B cell (primary cell): ENCODE measurements around the gene YIF1A. TPM values are rescaled to one million over a fixed set of nuclear protein-coding genes. Genes with fewer than 3 reads are reported as not detected.

Experiments used
- ATAC-seq: fragments of 200-7000 bp; cut with Tn5 transposase; one replicate; pipeline ENCODE4 v1.10.0; 2021; ENCODE audit warnings: low read depth, mild to moderate bottlenecking, moderate number of reproducible peaks, moderate library complexity
- CTCF ChIA-PET: fragments of 350-600 bp; sonication (Branson Sonifier 250); formaldehyde crosslinking; loops from one replicate; lab custom pipeline; 2021; ENCODE audit warnings: antibody characterized with exemption, inconsistent platforms; lab: Charles Lee
- POLR2A ChIA-PET: fragments of 350-600 bp; sonication (Branson Sonifier 250); formaldehyde crosslinking; loops from one replicate; lab custom pipeline; 2021; ENCODE audit warnings: antibody characterized with exemption; lab: Charles Lee
- DNase-seq: peaks from one replicate; pipeline ENCODE4 v3.0.0; 2013
- H2AFZ ChIP-seq: 2 replicates; pipeline ENCODE4 v1.6.1; 2012; ENCODE audit warnings: mild to moderate bottlenecking, low read depth, low read length; ENCODE audit not compliant: insufficient read depth, poor library complexity, severe bottlenecking
- H3K27ac ChIP-seq, 2 donors: 1 replicate in 1 of 2; 2 replicates in 1 of 2; pipeline ENCODE4 v1.5.1; 2012 to 2013; ENCODE audit warnings: low read length in 2 of 2, mild to moderate bottlenecking in 2 of 2, moderate library complexity in 1 of 2
- H3K27me3 ChIP-seq, 4 experiments: fragments of 200-600 bp in 1 of 4; sonication (generic) in 1 of 4; replicated peaks in 1 of 4; 1 replicate in 2 of 4; 2 replicates in 2 of 4; pipeline versions ENCODE4 v1.6.1 to v1.7.0; 2013 to 2016; ENCODE audit warnings: low read length in 3 of 4, mild to moderate bottlenecking in 2 of 4, mixed read lengths in 1 of 4, moderate library complexity in 1 of 4; ENCODE audit not compliant: insufficient read depth in 4 of 4, control insufficient read depth in 3 of 4; ENCODE audit errors: control extremely low read depth in 1 of 4
- H3K36me3 ChIP-seq, 2 experiments: replicated peaks in 1 of 2; 1 replicate in 1 of 2; 2 replicates in 1 of 2; pipeline versions ENCODE4 v1.6.1 to v1.7.1; 2013; ENCODE audit warnings: low read length in 1 of 2; ENCODE audit not compliant: insufficient read depth in 2 of 2, control insufficient read depth in 1 of 2; ENCODE audit errors: control extremely low read depth in 1 of 2, extremely low read depth in 1 of 2
- H3K4me1 ChIP-seq, 2 donors: fragments of 200-600 bp in 1 of 2; sonication (generic) in 1 of 2; 1 replicate in 1 of 2; 2 replicates in 1 of 2; pipeline versions ENCODE4 v1.5.1 to v1.6.1; 2013 to 2017; ENCODE audit warnings: low read length in 2 of 2; ENCODE audit not compliant: control insufficient read depth in 2 of 2, insufficient read depth in 2 of 2
- H3K4me2 ChIP-seq: replicated peaks from 2 replicates; pipeline ENCODE3; 2012; ENCODE audit warnings: mild to moderate bottlenecking, low read depth, low read length; ENCODE audit not compliant: poor library complexity, severe bottlenecking
- H3K4me3 ChIP-seq, 5 experiments: fragments of 200-600 bp in 1 of 5; sonication (generic) in 1 of 5; 1 replicate in 3 of 5; 2 replicates in 2 of 5; pipeline versions ENCODE4 v1.5.1 to v1.7.0; 2011 to 2016; ENCODE audit warnings: low read length in 4 of 5, mild to moderate bottlenecking in 4 of 5, low read depth in 2 of 5, control low read depth in 1 of 5, moderate library complexity in 1 of 5; ENCODE audit not compliant: insufficient read depth in 1 of 5; ENCODE audit errors: control extremely low read depth in 1 of 5, extremely low read depth in 1 of 5
- H3K79me2 ChIP-seq: fragments of 200-600 bp; sonication (generic); one replicate; pipeline ENCODE4 v1.6.0; 2016; ENCODE audit warnings: low read length; ENCODE audit not compliant: control insufficient read depth, insufficient read depth
- H3K9ac ChIP-seq: fragments of 200-600 bp; sonication (generic); 2 replicates; pipeline ENCODE4 v1.6.1; 2017; ENCODE audit warnings: mild to moderate bottlenecking, low read length, moderate library complexity
- H3K9me3 ChIP-seq, 3 donors: one replicate each; pipeline versions ENCODE4 v1.6.1 to v1.7.1; 2013; ENCODE audit warnings: low read length in 2 of 3; ENCODE audit not compliant: control insufficient read depth in 2 of 3, insufficient read depth in 1 of 3; ENCODE audit errors: control extremely low read depth in 1 of 3
- H4K20me1 ChIP-seq: 2 replicates; pipeline ENCODE4 v1.6.0; 2012; ENCODE audit warnings: mild to moderate bottlenecking, low read length; ENCODE audit not compliant: insufficient read depth, control insufficient read depth, poor library complexity, severe bottlenecking
- H3K27ac Mint-ChIP-seq: one replicate; pipeline ENCODE4 v1.8.0; 2021; ENCODE audit warnings: mixed read lengths
- H3K27me3 Mint-ChIP-seq: one replicate; pipeline ENCODE4 v1.8.0; 2021; ENCODE audit warnings: mixed read lengths
- H3K4me1 Mint-ChIP-seq: one replicate; pipeline ENCODE4 v1.8.0; 2021; ENCODE audit warnings: mixed read lengths
- H3K4me3 Mint-ChIP-seq: one replicate; pipeline ENCODE4 v1.8.0; 2021; ENCODE audit warnings: mixed read lengths
- H3K9me3 Mint-ChIP-seq: one replicate; pipeline ENCODE4 v1.8.0; 2022; ENCODE audit warnings: mixed read lengths; ENCODE audit not compliant: insufficient read depth
- CTCF ChIP-seq: fragments of 200-600 bp; IDR thresholded peaks from one replicate; pipeline ENCODE4 v1.8.0; 2022; ENCODE audit warnings: antibody characterized with exemption, mild to moderate bottlenecking
- EZH2 ChIP-seq: IDR thresholded peaks from 2 replicates; pipeline ENCODE4 v1.6.1; 2012; ENCODE audit warnings: borderline replicate concordance, low read depth, mild to moderate bottlenecking, moderate library complexity, low read length; ENCODE audit not compliant: insufficient read depth, poor library complexity, severe bottlenecking
- WGBS: methylation state at CpG from one replicate; pipeline ENCODE4 v1.1.5; 2013; ENCODE audit warnings: missing lambda C conversion rate; ENCODE audit not compliant: insufficient coverage; 5-methylcytosine and 5-hydroxymethylcytosine counted together
- intact Hi-C: fragments of 100-400 bp; cut with micrococcal nuclease; formaldehyde crosslinking; loops from one replicate; pipeline ENCODE4 v1.10.0; 2022
- polyA plus RNA-seq: library from polyadenylated mRNA; depleted of rRNA; stranded (reverse); fragments of >200 nt; gene quantifications from 2 replicates; pipeline ENCODE4 v1.2.3, GENCODE V29; 2012
- total RNA-seq, 2 donors: library from RNA; stranded (reverse); fragments of 120-200 nt in 1 of 2; gene quantifications; 1 replicate in 1 of 2; 2 replicates in 1 of 2; pipeline versions ENCODE4 v1.2.3 to v1.2.4, GENCODE V29; 2013 to 2022

Gene YIF1A
- total and polyA plus RNA-seq, 2 donors (not counting 1 experiment from before 2014, with no cell fraction given), result 43.9 to 95.0 TPM

- Histone ChIP-seq H3K9ac (no peak overlapping the region), H3K4me1 (peaks cover 0 to 11% of the 10 kb centered on the region in 2 donors), H3K27ac (no peak overlapping the region), H2AFZ (no peak overlapping the region), H3K36me3 (peaks cover 0 to 83% of the 10 kb centered on the region in 2 experiments), H3K4me2 (no peak overlapping the region), H3K4me3 (no peak overlapping the region), H3K79me2 (no peaks in the 10 kb centered on the region), H3K9me3 (no peaks in the 10 kb centered on the region), H4K20me1 (peaks cover 25% of the 10 kb centered on the region), H3K27me3 (no peaks in the 10 kb centered on the region)
- ATAC-seq (no peak), DNase-seq (no peak)
- peaks cover 8% of the 10 kb centered on the region for H3K4me1 Mint-ChIP-seq
- WGBS, result 81% methylated on average over 3 of the region's 9 CpGs
- CTCF ChIA-PET, result no interaction called here
- POLR2A ChIA-PET, result interaction anchor here (0.6 to 1.2 kb wide), 2 partner anchors 13 to 1468 kb away, joined by 3 read pairs; no protein-coding TSS in a partner anchor
- no peaks in the 10 kb centered on the region for H3K9me3 Mint-ChIP-seq
- H3K4me3 Mint-ChIP-seq, result no peak overlapping the region
- TF ChIP-seq EZH2 (no peak), CTCF (no peak)
- H3K27me3 Mint-ChIP-seq, result no peaks in the 10 kb centered on the region
- H3K27ac Mint-ChIP-seq, result peak overlapping the region; percentile 20
- intact Hi-C loops, result no loop called here
These were observed 48.2 kb downstream of the YIF1A start for GRCh38 chr11:66240781-66241136.

DNA sequence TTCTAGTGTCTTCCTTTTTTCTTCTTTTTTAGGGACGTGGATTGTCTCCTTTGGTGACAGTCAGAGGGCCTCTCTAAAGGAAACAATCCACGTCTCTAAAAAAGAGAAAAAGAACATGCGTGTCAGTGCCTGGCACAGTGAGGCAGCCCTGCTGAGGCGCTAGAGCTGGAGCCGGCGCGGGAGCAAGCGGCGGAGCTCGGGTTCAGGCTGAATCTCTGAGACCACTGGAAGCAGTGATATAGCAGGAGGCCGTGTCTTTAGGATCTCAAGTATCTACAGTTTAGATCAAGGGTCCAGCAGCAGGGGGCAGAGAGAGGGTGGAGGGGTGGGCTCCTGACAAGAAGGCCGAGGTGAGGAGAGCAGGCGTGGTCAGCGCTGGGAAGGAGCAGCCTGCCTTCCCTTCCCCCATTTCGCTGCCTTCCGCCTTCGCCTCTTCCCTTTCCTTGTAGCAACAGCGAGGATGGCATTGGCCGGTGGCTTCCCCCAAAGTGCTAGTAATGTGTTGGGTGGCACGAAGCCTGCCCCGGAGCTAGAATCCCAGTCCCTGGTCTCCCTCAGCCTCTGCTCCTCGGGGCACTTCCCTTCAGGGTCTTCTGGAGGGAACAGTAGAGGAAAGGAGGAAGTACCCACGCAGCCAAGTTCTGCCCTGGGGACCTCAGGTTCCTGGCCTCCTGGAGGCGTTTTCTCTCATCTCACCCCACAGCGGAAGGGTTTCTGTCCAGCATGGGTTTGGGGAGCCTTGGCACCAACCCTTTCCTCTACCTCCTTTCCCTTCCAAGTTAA, 48.8 kb downstream of the YIF1A start:
- Histone ChIP-seq H3K9me3 (no peaks in the 10 kb centered on the region), H3K9ac (no peak overlapping the region), H3K4me2 (no peak overlapping the region), H4K20me1 (peaks cover 25% of the 10 kb centered on the region), H3K27ac (no peak overlapping the region), H3K27me3 (no peaks in the 10 kb centered on the region), H3K4me3 (no peak overlapping the region), H3K79me2 (no peaks in the 10 kb centered on the region), H3K36me3 (peaks cover 0 to 89% of the 10 kb centered on the region in 2 experiments), H2AFZ (no peak overlapping the region), H3K4me1 (peaks cover 0 to 11% of the 10 kb centered on the region in 2 donors)
- TF ChIP-seq CTCF (no peak), EZH2 (no peak)
- DNase-seq (no peak), ATAC-seq (no peak)
- ChIA-PET CTCF (interaction anchor here (1.8 kb wide), 1 partner anchor 18 kb away, joined by 4 read pairs; no protein-coding TSS in a partner anchor), POLR2A (no interaction called here)
- intact Hi-C loops, result no loop called here
- Mint-ChIP-seq H3K4me3 (no peak overlapping the region), H3K27ac (peak overlapping the region; percentile 20), H3K4me1 (peaks cover 8% of the 10 kb centered on the region), H3K27me3 (no peaks in the 10 kb centered on the region), H3K9me3 (no peaks in the 10 kb centered on the region)
- WGBS, result 89% methylated on average over 18 of the region's 25 CpGs
